Measurements from ENCODE around the gene NUB1.

NUB1 gene

DNA sequence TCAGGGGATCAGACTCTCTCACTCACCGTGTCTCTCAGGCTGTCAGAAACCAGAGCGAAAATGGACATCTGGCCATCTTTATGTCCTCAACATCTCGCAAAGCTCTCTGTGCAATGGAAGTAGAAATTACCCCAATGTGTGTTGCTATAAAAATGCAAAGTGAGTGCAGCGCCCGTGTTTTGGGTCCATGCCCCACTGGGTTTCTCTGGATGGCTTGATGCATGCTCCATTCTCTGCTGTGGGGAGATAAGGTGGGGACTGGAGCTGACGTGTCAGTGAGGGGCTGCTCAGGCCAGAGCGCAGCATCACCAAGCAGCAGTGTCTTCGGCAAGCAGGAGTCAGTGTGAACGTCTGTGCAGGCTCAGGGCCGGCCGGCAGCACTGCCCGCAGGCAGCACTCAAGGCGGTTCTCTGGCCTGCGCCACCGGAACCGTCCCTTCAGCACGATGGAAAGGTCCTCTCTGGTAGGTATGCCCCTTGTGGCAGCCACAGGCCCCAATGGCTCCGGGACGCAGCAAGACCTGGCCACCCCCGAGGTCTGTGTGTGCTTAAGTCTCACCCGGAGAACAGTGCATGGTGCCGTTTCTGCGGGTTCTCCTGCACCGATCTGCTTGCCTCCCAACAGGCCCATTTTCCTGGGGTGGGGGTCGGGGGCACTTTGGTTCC is 38.1 kb downstream of the NUB1 start:
- DNase-seq = no peak

DNA sequence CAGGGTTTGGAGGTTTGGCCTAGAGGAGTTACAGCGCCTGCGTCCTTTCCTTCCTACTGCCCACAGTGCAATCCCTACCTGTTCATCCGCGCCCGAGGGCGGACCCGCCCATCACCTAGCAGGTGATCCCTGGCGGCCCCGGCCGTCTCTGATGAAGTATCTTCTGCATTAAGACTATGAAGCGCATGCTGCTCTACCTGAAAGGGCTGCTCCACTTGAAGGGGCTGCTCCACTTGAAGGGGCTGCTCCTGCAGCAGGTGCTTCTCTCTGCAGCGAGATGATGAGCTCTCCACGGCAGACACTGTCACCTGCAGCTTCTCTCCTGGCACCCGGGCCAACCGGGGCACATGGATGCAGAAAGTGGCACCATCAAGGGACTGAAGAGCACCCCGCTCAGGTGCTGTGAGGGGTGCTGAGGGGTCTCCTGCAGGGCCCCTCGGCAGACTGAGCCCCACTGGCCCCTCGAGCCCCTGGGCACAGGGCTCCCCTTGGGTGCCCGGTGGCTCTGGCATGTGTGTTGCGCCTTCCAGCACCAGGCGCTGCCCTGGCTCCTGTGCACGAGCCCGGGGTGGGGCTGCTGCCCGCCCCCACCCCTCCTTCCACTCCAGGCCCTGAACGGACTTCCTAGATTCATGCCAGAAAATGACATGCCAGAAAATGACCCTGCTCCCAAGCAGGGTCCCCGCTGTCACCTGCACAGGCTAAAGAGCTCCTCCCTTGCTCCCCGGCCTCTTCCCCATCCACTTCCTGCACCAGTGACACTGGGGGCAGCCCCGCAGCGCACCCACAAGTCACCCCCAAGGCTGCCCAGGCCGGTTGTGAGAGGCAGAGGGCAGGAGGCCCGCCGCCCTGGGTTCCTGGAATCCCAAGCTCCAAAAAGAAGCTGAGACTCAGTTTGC is 38.8 kb downstream of the NUB1 start:
- DNase-seq = no peak

DNA sequence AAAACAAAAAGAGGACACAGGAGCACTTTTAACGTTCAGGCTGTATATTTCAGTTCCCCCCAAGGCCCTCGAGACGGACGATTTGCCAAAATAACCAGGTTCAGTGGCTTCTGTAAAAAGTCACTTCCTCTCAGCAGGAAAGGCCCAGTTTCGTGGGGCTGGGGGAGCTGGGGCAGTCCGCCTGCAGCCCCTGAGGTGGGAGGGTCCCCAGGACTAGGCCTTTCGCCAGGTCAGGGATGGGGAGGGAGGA is 39.4 kb downstream of the NUB1 start:
- DNase-seq = no peak

DNA sequence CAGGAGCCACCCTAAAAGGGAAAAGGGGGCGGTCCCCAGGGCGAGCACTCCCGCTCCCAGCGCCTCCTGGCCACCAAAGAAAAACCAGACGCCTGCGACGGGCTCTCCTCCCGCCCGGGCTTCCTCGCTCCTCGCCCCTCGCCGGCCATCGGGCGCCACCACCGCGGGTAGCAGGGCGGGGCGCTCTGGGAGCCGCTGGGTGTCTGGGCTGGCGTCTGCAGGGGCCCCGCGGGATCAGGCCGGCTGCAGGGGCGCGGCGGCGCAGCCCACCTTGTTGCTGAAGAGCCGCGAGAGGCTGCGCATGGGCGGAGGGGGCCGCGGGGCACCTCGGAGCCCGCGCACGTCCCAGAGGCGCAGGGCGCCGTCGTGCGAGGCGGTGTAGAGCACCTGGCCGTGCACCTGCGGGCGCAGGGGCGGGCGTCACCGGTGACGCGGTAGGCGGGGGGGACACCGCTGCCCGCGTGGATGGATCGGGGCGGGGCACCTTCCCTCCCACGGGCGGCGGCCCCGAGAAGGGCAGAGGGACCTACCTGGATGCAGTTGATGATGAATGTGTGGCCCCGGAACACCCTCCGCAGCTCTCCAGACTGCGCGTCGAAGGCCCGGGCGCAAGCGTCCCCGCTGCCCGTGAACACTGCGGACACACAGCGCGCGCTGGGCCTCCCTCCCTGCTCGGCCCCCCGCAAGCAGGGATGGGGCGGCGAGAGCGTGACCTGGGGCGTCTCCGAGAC is 39.9 kb downstream of the NUB1 start:
- DNase-seq = no peak

DNA sequence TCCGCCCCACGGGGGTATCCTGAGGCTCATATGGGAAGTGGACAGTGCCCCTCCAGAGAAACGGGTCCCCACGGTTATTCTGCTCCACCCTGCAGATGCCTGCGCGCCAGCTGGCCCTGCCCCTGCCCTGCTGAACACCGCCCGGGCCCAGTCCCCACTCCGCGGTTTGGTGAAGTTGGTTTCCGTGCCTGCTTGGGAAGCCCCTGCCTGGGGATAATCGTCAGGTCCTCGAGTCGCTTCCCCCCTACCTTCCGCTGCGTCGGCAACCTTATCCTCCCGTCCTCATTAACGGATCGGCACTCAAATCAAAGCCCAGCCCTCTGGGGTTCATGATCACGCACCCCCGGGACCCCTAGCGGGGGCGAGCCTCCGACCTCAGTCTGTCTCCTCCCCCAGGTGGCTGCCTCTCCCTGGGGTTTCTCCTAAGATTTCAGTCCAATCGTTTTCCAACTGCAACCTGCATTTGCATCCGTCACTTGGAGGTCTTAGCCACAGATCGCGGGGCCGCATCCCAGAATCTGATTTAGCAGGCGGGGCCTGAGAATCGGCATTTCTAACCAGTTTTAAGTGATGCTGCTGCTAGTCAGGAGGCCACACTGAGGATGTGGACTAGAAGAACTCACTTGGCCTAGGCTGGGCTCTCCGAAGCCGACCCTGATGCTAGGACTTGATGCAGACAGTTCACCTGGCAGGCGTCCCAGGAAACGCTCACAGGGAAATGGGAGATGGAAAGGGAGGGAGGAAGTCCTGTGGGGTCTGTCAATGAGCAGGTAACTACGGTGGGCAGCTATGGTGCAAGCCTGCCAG is 40.7 kb downstream of the NUB1 start:
- DNase-seq = no peak

DNA sequence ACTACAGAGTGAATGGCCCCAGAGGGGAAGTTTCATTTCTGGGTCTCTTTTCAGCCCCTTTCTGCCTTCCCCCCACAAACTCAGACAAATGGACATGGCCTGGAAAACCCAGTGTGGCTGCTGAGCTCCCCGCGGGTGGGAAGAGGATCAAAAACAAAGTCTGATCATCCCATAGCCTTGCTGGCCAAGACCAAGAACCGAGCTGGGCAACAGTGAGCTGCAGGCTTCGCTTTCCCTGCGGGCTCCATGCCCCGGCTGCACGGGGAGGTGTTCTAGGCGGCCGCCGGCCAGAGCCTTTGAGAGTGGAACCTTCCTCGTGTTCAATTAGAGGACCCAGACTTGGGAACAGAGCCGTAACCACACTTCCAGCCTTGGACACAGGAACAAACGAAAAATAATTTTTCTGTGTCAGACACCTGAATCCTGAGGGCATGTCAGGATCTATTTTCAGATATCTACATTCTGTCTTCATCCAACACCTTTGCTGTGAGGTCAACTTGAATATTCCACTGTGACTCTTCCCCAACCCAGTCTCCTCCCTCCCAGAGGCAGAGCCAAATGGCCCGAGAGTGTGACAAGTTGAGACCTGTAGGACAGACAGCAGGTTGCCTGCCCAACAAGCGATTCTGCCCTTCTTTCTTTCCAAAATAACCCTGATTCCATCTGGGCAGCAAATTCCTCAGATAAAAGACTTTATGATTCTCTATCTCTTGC is 42.2 kb downstream of the NUB1 start:
- no peak for DNase-seq

DNA sequence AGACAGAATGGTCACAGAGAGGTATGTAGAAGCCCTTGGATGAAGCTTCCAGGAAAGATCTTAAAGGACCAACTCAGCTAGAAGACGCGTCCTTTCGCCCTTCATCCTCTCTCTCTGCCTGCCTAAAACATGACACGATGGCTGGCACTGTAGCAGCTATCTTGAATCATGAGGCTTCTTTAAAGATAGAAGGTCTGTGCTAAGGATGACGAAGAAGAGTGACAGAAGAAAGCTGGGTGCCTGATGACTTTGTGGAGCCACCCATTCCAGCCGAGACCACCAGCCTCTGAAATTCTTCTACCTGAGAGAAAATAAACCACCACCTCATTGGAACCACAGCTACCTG is 42.7 kb downstream of the NUB1 start:
- no peak for DNase-seq

DNA sequence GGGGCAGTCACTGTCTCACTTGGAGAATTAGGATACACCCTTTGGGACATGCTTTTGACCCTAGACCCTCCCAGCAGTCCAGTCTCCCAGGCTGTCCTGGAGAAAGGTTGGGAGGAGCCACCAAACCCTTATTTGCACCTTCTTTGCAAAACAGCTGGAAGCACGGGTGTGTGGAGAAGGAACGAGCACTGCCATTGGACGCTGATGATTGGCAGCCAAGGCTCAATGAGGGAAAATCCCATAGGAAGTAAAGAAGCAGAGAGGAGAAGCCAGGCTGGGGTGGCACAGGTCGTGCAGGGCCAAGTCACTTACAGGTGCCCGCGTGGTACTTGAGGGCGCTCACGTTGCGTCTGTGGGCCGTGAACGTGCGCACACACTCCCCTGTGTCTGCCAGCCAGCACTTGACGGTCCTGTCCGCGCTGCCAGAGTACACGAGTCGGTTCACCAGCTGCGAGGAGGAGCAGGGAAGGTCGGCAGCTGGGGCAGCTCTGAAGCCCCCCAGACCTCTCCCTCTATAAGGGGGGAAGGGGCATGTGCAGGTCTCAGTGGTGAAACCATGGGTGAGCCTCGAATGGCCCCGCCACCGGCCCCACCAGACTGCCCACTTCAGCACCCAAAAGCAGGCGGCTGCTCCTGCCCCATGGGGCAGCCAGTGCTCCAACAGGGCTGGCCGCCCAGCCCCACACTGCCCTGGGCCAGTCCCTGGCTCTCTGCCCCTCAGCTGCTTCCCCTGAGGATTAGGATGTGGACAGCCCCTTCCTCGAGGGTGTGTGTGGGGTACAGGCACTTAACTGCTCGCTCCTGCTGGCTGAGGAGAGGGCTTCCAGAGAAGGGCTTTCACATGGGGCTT is 43.4 kb downstream of the NUB1 start:
- no peak for DNase-seq

DNA sequence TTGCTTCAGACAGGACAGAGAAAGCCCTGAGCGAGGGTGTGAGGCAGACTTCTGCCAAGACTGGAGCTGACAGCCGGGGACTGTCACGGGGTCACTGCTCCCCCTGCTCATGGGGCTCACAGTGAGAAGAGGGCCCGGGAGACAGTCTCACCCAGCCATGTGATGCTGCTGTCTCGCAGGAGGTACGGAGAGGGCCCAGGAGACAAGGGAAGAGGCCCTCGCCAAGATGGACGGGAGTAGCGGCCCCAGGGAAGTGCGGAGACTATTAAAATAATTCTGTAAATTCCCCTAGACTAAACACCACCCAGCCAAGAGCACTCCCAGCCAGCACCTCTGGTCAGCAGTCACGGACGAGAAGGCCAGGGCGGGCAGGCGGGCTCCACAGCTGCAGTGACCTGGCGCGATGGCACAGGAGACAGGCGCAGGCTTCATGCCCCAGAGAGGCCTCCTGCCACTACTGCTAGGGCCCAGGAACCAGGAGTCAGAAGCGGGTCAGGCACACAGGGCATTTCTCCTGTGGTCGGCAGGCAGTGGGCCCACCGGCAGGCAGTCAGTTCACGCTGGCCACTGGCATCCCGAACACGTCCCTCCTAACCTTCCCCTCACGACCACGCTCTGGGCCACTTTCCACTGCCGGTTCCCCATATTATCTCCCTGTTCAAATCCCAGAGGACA is 44.2 kb downstream of the NUB1 start:
- no peak for DNase-seq

DNA sequence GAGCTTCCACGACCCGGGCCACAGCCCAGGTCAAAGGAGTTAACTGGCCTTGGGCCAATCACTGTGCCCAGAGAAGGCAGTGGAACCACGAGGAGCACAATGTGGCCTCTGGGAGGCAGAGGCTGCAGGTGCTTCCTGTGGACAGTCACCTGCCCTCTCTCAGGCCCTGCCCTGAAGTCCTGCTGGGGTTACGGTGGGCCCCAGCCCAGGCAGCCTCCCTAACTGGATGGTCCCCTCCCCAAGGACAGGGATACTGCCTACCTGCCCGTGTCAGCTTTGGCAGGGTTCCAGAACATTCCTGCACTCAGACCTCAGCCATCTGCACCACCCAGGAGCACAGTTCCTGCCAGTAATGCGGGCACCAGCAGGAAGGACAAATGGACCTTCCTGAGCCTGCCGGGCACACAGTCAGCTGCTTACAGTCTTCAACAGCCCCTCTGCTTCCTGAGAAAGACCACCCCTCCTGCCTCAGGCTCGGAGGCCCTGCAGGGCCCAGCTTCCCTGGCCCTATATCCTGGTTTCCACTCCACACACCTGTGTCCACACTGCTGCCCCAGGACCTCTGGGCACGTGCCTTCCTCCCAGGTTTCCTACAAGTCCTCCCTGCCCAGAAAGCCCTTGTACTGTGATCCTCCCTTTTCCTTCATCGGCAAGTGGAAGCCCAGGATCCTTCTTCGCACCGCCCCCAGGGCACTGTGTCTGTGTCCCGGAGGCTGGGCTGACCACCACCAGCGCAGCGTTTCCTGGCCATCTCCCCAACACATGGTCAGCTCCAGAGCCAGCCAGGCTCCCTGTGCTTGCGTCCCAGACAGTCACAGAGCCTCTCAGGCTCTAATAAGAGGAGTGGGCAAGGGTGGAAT is 44.9 kb downstream of the NUB1 start:
- DNase-seq = no peak

DNA sequence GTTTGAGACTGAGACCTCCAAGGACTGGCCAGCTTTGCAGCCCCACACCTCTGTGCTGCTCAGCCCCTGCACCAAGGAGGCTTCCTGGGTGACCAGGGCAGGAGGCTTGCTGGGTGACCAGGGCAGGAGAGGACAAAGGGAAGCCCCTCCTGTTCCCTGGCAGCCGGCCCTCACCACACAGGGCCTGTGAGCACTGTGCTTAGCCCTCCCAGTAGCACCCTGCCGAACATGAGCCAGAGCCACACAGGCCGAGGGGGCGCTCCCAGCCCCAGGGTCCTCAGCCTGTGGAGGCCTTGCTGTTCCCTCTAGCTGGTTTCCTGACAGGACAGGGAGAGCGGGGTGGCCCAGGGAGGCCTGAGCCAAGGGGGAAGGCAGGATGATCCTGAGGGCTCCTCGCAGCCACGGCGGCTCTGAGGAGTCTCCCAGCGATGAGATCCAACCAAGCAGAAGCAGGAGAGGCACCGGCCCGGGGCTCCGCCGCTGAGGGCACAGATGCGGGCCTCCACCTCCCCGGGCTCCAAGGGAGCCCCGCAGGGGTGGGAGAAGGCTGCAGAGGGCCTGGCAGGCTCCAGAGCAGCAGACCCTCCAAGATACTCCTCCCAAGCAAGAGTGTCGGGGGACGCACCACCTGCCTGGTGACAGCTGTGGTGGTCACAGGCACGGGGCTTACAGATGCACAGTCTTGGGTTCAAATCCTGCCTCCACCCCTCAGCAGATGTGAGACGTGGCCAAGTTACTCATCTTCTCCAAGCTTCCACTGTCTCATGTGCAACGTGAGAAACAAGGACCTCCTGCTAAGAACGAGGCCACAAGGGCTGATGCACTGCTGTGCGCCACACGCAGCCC is 45.8 kb downstream of the NUB1 start:
- no peak for DNase-seq

DNA sequence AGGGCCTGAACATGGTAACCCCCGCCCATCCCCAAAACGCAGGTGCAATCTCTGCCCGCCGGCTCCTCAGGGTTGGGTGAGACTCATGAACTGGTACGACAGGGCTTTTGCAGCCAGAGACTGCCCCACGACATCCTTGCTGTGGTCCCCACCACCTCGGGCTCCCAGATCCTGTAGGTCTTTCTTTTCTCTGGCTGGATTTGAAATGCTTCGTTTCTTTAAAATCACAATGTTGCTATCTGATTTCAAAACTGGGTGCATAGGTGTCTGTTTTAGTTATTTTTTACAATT is 46.3 kb downstream of the NUB1 start:
- no peak for DNase-seq

DNA sequence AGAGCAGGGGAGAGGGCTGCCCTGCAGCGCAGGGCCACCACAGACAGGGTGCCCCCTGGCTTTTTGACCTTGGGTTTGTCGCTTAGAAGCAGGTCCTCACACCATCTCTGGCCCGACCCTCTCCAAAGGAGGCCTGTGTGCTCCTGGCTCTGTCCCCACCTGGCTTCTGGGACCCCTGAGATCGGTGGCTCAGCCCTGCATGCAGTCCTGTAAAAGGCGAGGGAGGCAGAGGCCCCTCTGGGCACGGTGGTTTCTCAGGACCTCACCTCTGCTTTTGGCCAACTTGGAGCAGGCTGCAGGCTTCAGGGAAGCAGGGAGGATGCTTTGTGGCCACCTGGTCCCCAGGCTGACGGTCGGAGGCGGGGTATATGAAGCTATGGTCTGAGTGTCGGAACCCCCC is 46.8 kb downstream of the NUB1 start:
- no peak for DNase-seq

DNA sequence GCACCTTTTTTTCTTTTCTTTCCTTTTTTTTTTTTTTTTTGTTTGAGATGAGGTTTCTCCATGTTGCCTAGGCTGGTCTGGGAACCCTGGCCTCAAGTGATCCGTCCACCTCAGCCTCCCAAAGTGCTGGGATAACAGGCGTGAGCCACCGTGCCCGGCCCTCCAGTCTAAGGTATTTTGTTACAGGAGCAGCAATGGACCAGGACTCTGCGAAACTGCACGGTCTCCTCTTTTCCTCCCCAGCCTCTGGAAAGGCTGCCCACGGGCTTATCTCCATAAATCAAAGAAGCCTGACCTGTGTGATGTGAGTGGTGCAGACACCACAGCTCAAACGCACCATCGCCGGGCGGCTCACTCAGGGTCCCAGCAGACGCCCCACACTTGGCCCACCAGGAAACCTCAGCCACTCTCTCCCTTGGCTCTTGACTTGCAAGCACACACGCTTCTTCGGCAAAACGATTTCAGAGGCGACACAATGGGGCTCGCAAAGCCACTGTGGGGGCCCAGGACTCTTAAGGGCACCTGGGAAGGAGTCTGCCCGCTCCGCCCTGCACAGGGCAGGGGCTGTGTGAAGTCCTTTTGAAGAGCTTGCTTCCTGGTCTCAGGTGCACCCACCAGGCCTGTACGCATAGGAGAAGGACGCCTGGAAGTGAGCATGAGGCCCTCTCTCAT is 47.6 kb downstream of the NUB1 start:
- no peak for DNase-seq

DNA sequence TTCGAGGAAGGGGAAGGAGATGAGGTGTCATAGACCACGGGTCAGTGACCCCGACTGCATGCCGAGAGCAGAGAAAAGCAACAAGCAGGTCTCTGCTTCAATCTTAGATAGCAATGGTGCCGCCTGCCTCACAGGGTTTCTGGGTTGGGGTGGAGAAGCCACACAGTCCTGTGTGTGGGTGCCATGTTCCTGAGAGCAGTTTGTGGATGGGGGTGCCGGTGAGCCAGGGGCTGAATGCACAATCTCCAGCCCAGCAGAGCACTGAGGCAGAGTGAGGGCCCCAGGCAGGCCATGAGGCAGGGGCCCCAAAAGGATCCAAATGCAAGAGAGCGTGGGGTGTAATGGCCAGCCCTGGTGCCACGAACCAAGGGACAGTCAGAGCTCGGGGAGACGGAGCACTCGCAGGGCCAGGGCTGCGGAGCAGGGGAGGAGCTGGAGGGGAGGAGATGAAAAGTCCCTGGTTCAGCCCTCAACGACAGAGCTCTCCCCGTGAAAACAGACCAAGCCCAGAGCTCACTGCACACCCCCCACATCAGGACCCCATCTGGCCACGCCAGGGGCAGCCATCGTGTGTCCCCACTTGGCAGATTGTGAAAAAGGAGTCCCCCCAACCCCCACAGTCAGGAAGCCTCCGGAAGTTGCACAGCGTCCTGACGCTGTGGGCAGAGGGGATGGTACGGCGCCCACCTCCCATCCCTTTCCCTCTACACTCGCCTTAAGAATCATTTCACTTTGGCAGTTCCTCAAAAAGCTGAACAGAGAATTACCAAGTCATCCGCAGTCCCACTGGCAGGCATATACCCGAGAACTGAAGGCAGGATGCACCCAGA is 48.4 kb downstream of the NUB1 start:
- DNase-seq = no peak

DNA sequence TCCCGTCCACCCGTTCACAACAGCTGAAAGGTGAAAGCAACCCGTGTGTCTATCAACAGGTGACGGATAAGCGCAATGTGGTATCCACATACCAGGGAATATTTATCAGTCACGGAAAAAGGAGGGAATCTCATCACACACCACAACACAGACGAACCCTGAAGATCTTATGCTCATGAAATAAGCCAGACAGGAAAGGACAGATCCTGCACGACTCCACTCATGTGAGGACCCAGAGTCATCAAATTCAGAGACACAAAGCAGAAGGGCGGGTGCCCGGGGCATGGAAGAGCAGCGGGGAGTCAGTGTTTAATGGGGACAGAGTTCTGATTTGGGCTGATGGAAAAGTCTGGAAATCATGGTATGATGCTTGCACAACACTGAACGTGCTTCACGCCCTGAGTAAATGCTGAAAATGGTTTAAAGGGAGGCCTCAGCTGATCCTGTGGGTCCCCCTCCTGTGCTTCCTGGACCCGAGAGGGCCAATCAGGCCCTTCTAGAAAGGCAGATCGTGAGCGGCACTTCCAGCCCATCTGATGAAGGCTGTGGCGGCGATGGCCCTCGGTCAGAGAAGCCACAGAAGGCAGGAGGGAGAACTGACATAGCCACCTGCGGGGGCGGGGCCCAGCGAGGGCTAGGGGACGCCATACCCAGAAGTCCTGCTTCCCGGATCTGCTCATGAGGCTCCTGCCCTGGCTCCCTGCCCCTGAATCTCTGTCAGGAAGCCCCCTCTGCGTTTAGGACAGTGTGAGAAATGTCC is 49.2 kb downstream of the NUB1 start:
- no peak for DNase-seq

DNA sequence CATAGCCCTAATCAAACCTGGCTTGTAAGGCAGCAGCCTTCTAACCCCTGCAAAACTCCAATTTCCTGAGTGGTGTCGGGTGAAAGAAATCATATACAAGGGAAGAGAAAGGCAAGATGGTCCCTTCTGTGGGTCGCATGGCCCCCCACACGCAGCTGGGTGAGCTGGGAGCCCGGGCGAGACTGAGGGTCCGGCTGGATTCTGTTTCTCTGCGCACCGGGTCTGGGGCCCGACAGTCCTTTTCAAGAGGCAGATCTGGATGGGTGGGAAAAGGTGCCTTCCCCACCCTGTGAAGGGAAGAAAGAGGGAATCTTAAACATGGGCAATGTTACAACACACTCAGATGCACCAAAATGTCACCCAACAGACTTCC is 49.7 kb downstream of the NUB1 start:
- DNase-seq = no peak
